Measurements from ENCODE around the gene CDR2. TPM values are rescaled to one million over a fixed set of nuclear protein-coding genes. Genes with fewer than 3 reads are reported as not detected.
A peak's percentile ranks its signal among the peaks of the same experiment; 100 is the strongest.
"Not testable (repeated sequence)": the region's sequence is repeated elsewhere in the genome, so short reads cannot be mapped to it uniquely, and the experiment has no call there.

CDR2 gene
- total and polyA plus RNA-seq, 7 donors: 2.2 to 11.9 (median 4.5) TPM

GRCh38 chr16:22352723-22353122, 21.7 kb downstream of the CDR2 start:
- no peak for TF ChIP-seq CTCF (IDR thresholded peaks at IDR 0.05)
- ATAC-seq (no peak), DNase-seq (no peak)
- no peaks in the 10 kb centered on the region for H3K4me1 ChIP-seq
- H3K36me3 ChIP-seq (ENCODE audit: insufficient read depth in 1 of 2, low read depth in 1 of 2): peaks cover 7 to 35% of the 10 kb centered on the region in 2 donors
- no peaks in the 10 kb centered on the region for H3K27me3 ChIP-seq (ENCODE audit: insufficient read depth in 3 of 3, low read length in 2 of 3)
- 93 to 96% (median 95%) methylated on average over 5 of the region's 5 CpGs for WGBS, 3 donors
- intact Hi-C loops (cut with DNase I): no loop called here
- no peak overlapping the region for H3K4me3 ChIP-seq
- H3K9me3 ChIP-seq: no peaks in the 10 kb centered on the region
- no peak overlapping the region for H3K27ac ChIP-seq

GRCh38 chr16:22352140-22352539, 22.3 kb downstream of the CDR2 start:
- no peaks in the 10 kb centered on the region for H3K27me3 ChIP-seq (ENCODE audit: insufficient read depth in 3 of 3, low read length in 2 of 3)
- no peaks in the 10 kb centered on the region for H3K4me1 ChIP-seq
- H3K27ac ChIP-seq: no peak overlapping the region
- no peak for TF ChIP-seq CTCF (IDR thresholded peaks at IDR 0.05)
- H3K4me3 ChIP-seq: no peak overlapping the region
- intact Hi-C loops (cut with DNase I): no loop called here
- peaks cover 7 to 41% of the 10 kb centered on the region in 2 donors for H3K36me3 ChIP-seq (ENCODE audit: insufficient read depth in 1 of 2, low read depth in 1 of 2)
- DNase-seq (no peak), ATAC-seq (no peak)
- 95 to 97% (median 97%) methylated on average over 6 of the region's 6 CpGs for WGBS, 3 donors
- no peaks in the 10 kb centered on the region for H3K9me3 ChIP-seq

GRCh38 chr16:22351017-22351416, 23.4 kb downstream of the CDR2 start:
- H3K4me3 ChIP-seq; intact Hi-C loops (cut with DNase I); DNase-seq; ATAC-seq; H3K27me3 ChIP-seq (ENCODE audit: insufficient read depth in 3 of 3, low read length in 2 of 3); H3K4me1 ChIP-seq; H3K9me3 ChIP-seq; H3K27ac ChIP-seq: not testable (repeated sequence)
- H3K36me3 ChIP-seq (ENCODE audit: insufficient read depth in 1 of 2, low read depth in 1 of 2): peaks cover 7 to 52% of the 10 kb centered on the region in 2 donors
- 92 to 97% (median 95%) methylated on average over 6 of the region's 6 CpGs for WGBS, 3 donors

GRCh38 chr16:22348291-22348690, 26.1 kb downstream of the CDR2 start:
- no peaks in the 10 kb centered on the region for H3K9me3 ChIP-seq
- WGBS, 3 donors: 94 to 96% (median 95%) methylated on average over 2 of the region's 2 CpGs
- H3K4me3 ChIP-seq: no peak overlapping the region
- no peaks in the 10 kb centered on the region for H3K4me1 ChIP-seq
- DNase-seq: no peak
- no peak for ATAC-seq
- no peak for TF ChIP-seq CTCF (IDR thresholded peaks at IDR 0.05)
- peaks cover 7 to 56% of the 10 kb centered on the region in 2 donors for H3K36me3 ChIP-seq (ENCODE audit: insufficient read depth in 1 of 2, low read depth in 1 of 2)
- intact Hi-C loops (cut with DNase I): no loop called here
- no peak overlapping the region for H3K27ac ChIP-seq
- no peaks in the 10 kb centered on the region for H3K27me3 ChIP-seq (ENCODE audit: insufficient read depth in 3 of 3, low read length in 2 of 3)

GRCh38 chr16:22347100-22347820, 27.2 kb downstream of the CDR2 start:
- H3K27me3 ChIP-seq (ENCODE audit: insufficient read depth in 3 of 3, low read length in 2 of 3): no peaks in the 10 kb centered on the region
- no peak for TF ChIP-seq CTCF (IDR thresholded peaks at IDR 0.05)
- no peaks in the 10 kb centered on the region for H3K4me1 ChIP-seq
- 80 to 88% (median 86%) methylated on average over 20 of the region's 20 CpGs for WGBS, 3 donors
- DNase-seq (no peak), ATAC-seq (peak in 2 of 4 donors; percentile 37 to 42)
- H3K36me3 ChIP-seq (ENCODE audit: insufficient read depth in 1 of 2, low read depth in 1 of 2): peaks cover 7 to 55% of the 10 kb centered on the region in 2 donors
- H3K4me3 ChIP-seq: no peak overlapping the region
- intact Hi-C loops (cut with DNase I): no loop called here
- no peak overlapping the region for H3K27ac ChIP-seq
- H3K9me3 ChIP-seq: no peaks in the 10 kb centered on the region
